HG03097 (cell line): ENCODE data around the gene DOCK2.
A peak's percentile ranks its signal among the peaks of the same experiment; 100 is the strongest.

Experiments used
- ATAC-seq: cut with Tn5 transposase; IDR thresholded peaks from one replicate; pipeline ENCODE4 v1.9.1; 2021; ENCODE audit not compliant: unreplicated experiment, low FRiP score

Gene DOCK2

DNA sequence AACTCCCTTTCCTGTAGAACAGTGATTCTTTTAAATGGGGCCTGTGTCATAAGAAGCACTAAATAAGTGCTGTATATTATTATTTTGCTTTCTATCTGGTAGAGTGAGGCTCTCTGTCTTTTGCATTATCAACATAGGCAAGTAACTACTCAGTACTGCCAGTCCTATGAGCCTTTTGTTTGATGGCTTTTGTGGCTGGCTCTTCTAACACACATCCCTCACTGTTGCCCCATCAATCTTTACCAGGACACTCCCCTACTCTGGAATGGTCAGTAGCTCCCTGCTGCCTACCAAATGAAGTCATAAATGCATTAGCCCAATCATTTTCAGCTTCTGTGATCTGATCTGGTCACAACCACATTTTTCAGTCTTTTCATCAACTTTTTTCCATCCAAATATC lies 205.6 kb downstream of the DOCK2 start:
- no peak for ATAC-seq

- no peak for ATAC-seq
These were observed 210.4 kb downstream of the DOCK2 start for GRCh38 chr5:169847519-169847918.

DNA sequence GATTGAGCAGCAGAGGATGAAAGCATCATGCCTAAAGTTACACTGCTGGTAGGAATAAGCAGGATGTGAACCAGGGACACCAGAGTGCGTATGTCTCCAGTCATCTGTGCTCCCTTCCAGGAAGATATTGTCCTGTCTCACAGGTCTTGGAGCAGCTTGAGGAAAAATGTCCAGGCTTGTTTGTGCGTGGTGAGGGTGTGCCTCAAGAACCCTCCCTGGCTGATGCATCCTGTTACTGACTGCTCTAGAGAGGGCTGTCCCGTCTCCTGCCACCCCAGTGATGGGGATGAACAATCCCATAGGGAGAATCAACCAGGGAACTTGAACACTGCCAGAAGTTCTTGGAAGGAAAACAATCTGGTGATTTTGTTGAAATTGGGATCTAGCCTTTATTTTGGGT lies 211.2 kb downstream of the DOCK2 start:
- no peak for ATAC-seq

- ATAC-seq = no peak
These were observed 211.7 kb downstream of the DOCK2 start for GRCh38 chr5:169848792-169849191.

- ATAC-seq = no peak
These were observed 213.3 kb downstream of the DOCK2 start for GRCh38 chr5:169850409-169850808.

DNA sequence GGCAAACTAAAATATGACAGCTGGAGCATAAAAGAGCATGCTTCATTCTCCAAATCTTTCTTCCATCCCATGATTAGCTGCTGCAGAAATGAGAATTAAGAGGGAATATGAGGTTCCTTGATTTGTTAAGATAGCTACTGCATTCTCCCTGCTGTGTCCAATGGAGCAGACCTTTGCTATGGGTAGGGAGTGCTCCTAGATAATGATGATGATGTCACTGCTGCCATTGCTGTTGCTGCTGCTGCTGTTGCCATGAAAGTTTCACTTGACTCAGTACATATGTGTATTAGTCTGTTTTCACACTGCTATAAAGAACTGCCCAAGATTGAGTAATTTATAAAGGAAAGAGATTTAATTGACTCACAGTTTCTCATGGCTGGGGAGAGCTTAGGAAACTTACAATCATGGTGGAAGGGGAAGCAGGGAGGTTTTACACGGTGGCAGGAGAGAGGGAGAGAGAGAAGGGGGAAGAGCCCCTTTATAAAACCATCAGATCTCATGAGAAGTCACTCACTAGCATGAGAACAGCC lies 214.3 kb downstream of the DOCK2 start:
- ATAC-seq = no peak

- ATAC-seq = no peak
These were observed 219.5 kb downstream of the DOCK2 start for GRCh38 chr5:169856571-169856970.

GRCh38 chr5:169860585-169860984 lies 223.5 kb downstream of the DOCK2 start:
- ATAC-seq = peak; percentile 58

- no peak for ATAC-seq
These were observed 224.4 kb downstream of the DOCK2 start for GRCh38 chr5:169861433-169861832.

DNA sequence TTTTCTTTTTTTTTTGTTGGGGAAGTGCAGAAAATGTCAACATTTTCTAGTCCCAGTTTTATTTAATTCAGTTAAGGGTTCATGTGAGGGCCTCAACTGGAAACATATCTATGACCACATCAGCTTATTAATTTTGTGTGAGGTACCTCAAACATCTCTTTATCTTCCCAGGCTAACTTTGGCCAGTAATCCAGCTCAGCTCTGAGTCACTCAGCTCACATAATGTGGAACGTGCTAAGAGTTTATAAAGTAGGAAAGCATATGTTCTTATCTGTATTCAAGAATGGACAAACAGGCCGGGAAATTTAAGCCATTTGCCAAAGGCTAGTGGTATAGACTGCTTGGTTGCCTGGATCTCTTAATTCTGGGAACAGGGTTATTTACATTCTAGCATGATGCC lies 224.9 kb downstream of the DOCK2 start:
- no peak for ATAC-seq

DNA sequence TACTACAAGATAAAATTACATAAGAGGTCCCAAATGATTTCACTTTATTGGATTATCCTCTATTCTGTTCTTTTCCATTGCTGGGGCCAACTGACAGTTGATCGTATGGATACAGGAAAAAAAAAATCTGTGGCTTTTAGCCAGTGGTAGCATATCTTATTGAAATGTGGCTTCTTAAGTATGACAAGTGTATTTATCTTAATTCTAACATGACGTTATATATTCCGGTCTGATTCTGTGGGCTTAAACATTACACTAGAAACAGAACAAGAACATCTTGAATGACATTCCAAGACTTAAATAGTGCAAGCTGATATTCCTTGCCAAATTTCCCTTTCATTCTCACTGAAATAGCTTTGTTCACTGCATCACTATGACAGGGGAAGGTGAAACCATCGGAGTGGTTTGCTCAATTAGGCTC lies 225.3 kb downstream of the DOCK2 start:
- no peak for ATAC-seq

DNA sequence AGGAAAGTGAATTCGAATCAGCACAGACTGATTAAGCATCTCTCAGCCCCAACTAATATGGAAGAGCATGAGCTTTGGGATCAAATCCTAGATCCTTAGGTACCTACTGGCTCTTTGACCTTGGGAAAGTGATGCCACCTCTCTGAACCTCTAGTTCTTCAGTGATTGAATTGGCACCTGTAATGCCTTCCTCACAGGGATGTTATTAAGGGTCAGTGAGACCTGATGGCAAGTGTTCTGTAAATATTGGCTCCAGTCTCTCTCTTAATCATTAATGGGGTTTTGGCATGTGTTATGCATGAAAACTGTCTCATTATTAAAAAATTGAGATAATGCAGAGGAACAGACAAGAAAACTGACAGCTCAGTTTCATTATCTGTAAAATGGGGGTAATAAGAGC lies 227.4 kb downstream of the DOCK2 start:
- ATAC-seq = no peak

- no peak for ATAC-seq
These were observed 230.3 kb downstream of the DOCK2 start for GRCh38 chr5:169867347-169867746.

DNA sequence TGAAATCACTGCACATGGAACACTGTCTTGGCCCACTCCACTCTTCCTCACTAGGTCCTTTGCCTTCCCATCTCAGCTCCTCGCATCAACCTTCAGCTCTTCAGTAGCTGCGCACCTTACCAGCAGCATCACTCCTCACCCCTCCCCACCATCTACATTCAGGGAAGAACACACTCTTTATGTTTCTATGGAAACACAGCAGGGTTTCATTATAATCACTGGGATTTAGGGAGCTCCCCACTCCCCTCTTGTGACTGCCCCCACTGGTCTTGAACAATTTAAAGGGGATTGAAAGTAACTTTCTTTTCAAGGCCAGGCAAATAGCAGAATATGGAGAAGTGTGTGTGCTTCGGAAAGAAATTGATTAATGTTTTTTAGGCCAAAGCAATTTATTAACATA lies 232.0 kb downstream of the DOCK2 start:
- no peak for ATAC-seq

DNA sequence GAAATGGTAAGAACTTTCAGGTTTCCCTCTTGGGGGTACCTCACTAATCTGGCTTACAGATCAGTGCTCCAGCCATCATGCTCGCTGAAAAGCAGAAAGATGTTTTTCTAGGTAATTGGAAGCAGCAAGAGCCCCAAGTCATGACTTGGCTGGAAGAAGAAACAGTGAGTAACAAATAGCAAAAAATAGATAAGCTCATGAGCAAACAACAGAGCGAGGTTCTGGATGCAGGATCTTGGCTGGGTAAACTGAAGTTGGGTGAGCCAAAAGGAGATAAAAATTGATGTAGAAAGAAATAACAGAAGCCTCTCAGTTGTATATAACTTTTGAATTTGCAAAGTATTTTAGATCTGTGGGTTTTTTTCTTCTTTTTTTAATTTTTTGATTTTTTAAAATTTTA lies 233.1 kb downstream of the DOCK2 start:
- ATAC-seq = no peak

DNA sequence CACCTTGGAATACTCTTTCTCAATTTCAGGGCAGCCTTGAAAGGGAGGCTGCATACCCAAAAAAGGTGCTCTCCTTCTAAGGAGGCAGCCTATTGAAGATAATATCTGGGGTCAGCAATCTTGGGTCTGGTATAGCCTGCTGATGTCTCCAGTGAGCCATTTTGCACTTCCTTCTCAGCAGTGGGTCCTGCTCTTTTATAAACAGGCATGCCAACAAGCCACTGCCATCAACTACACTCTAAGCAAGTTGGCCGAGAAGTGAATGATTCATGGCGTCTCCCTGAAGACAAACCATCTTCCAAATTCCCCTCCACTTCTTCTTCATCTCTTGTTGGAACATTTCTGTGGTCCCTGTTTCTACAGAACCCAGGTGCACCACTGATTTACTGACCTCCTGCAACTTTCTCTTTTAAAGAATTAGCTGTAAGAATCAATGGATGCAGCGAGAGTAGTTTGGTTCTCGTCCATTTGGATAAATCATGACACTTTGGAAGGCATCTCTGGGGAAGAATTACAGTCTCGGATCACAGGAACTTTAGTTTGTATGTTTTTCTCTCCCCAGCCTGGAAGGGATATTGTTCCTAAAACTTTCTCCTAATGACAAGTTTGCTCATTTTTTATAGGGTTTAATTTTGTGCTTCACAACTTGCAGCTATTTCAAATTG lies 234.9 kb downstream of the DOCK2 start:
- ATAC-seq = no peak

DNA sequence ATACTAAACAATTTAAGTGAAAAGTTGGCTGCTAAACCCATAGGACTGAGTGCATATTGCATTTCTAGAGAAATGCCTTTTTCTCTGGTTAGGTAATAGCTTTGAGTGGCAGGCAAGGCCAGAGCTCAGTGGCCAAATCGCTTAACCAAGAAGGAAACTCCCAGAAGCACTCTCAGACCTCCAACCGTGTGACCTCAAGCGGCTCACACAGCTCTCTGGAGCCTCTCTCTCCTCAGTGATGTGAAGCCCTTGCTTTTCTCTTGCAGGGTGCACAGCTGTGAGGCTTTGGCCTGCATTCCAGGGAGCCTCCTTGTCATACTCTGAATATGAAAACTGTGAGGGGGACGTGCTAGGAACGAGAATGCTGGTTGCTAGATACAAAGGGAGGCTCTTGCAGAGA lies 236.6 kb downstream of the DOCK2 start:
- ATAC-seq = no peak

DNA sequence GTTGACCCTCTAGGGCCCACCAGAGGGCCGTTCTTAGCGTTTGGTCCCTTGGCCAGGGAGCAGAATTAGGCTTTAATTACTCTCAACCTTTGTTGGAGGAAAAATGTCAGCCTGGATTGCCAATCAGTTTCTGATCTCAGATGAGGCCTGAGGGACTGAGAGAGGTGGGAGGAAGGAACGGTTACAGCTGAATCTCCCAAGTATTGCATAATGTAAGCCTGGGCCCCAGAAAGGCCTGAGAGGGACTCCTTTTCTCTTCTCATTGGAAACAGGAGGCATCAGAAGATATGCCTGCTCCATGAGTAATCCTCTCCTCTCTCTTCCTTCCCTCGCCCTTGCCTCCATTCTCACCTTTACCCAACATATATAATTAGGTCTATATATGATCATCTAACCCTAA lies 237.5 kb downstream of the DOCK2 start:
- no peak for ATAC-seq

DNA sequence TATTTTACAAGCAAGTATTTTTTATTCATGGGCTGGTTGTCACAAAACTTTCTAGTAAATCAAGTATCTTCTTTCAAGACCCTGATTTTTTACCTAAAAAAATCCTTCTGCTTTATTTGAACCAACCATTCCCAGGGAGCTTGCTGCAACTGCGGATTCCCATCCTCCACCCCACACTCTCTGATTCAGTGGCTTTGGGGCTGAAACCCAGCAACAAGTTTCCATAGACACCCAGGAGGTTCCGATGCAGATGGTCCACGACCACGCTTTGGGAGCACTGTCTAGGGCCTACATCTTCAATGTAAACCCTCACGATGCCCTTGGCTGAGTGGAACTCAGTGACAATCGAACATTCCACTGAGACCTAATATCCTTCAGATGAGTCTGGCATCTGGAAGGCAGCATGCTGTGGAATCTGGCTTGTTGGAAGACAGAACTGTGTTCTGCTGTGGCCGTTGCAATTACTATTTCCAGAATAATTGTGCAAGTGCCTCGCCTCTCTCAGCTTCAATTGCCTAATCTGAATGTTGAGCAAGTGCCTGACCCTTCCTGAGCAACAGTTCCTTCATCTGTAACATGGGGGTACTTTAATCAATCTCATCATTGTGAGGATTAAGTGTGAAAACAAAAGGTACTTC lies 238.1 kb downstream of the DOCK2 start:
- ATAC-seq = no peak

DNA sequence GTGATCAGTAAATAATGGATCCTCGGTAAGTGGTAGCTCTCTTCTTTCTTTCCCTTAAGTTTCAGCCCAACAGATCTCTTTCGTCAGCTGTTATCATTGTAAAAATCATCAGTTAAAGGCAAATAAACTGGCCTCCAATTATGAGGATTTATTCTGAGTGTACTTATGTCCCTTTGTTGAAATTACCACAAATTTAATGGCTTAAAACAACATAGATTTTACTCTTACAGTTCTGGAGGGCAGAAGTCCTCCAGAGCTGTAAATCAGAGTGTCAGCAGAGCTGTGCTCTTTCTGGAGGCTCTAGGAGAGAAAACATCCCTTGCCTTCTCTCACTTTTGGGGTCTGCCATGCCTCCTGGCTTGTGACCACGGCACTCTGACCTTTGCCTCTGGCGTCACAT lies 238.7 kb downstream of the DOCK2 start:
- no peak for ATAC-seq

DNA sequence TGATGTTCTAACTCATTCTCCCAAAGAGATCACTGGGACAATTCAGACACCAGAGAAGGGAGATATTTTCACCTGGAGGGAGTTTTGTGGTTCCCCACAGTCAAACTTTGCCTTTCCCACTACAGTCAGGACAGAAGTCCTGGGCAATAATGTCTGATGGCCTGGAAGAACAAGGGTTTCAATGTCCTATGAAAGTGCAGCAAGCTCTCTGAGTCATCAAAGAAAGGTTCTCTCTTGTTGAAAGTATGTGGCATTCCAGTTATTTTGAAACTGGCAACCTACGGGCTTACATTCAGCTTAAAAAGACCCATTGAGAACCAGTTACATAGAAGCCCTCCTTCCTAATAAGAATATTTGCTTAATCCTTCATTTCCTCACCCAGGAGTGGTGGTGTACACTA lies 239.3 kb downstream of the DOCK2 start:
- no peak for ATAC-seq

DNA sequence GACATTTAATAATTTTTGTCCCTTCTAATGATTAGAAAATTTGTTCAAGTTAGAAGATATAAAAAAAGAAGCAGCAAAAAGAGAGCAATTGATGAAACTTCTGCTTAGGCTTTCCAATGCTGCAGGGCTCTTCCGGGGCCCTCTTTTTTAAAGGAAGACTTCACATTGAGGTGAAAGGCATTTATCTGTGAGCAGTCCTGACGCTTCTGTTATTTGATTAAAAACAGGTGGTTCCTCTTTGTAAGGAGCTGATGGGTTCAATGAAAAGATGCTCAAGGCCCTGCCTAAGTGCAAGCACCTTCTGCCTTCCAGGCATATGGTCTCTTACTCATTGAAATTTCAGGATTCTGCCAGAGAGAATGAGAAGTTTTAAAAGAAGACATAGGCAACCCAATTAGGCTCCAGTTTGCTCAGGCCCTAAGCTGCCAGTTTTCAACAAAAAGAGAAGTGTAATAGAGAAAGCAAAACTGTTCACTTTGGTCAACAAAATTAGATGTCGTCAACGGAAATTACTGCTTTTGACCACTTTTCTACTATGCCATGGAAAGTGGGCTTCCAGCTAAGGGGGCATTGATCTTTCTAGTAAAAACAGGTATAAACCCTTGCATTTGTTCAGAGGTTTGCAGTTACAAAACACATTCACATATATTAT lies 243.1 kb downstream of the DOCK2 start:
- no peak for ATAC-seq
